Large intestine (tissue), 3 donors: ENCODE data around the gene CD47. TPM values are rescaled to one million over a fixed set of nuclear protein-coding genes. Genes with fewer than 3 reads are reported as not detected.

Source experiments
- DNase-seq, 2 donors: peaks; one replicate each; pipeline versions ENCODE4 v3.0.0 to v3.0.0-alpha.2; 2013
- H3K27ac ChIP-seq: one replicate; pipeline ENCODE4 v1.5.1; 2013; ENCODE audit warnings: low read length
- H3K27me3 ChIP-seq: 2 replicates; pipeline ENCODE4 v1.6.1; 2013; ENCODE audit warnings: low read length; ENCODE audit not compliant: control insufficient read depth, insufficient read depth
- H3K36me3 ChIP-seq: 2 replicates; pipeline ENCODE4 v1.6.1; 2013; ENCODE audit warnings: low read length; ENCODE audit not compliant: control insufficient read depth, insufficient read depth
- H3K4me1 ChIP-seq: one replicate; pipeline ENCODE4 v1.6.1; 2013; ENCODE audit warnings: low read length; ENCODE audit not compliant: control insufficient read depth, insufficient read depth
- H3K4me3 ChIP-seq: one replicate; pipeline ENCODE4 v1.5.1; 2013; ENCODE audit warnings: low read length
- H3K9me3 ChIP-seq: one replicate; pipeline ENCODE4 v1.6.1; 2013; ENCODE audit warnings: mild to moderate bottlenecking, low read depth, low read length, moderate library complexity; ENCODE audit not compliant: control insufficient read depth
- WGBS: methylation state at CpG from one replicate; pipeline ENCODE4 v1.1.5; 2013; ENCODE audit warnings: low lambda C conversion rate; ENCODE audit not compliant: insufficient coverage; 5-methylcytosine and 5-hydroxymethylcytosine counted together
- polyA plus RNA-seq: library from polyadenylated mRNA; unstranded; fragments of 120-200 nt; gene quantifications from one replicate; pipeline ENCODE4 v1.2.1, GENCODE V29; 2013

The CD47 gene
- polyA plus RNA-seq, 1 donor = 86.7 TPM

DNA sequence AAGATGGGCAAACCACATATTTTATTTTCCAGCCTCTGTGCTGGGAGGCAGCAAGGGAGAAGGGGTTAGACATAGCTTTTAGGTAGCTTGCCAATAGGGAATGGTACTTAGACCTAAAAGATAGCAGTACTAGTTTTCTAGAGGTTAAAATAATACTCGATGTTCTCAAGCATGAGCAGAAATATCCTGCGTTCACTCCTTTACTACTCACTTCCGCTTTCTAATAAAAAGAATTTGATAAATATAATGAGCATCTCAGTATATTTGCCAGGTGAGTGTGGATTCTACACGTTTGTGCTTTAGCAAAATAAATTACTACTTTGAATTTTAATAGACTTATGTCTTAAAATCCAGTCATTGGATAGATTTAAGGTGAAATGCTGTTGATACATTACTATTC, 39.4 kb upstream of the CD47 start:
- H3K27me3 ChIP-seq = no peaks in the 10 kb centered on the region
- no peaks in the 10 kb centered on the region for H3K36me3 ChIP-seq
- no peak overlapping the region for H3K27ac ChIP-seq
- no peak overlapping the region for H3K4me3 ChIP-seq
- 100% methylated on average over 3 of the region's 4 CpGs for WGBS
- no peak for DNase-seq
- H3K9me3 ChIP-seq = no peaks in the 10 kb centered on the region
- H3K4me1 ChIP-seq = no peaks in the 10 kb centered on the region

DNA sequence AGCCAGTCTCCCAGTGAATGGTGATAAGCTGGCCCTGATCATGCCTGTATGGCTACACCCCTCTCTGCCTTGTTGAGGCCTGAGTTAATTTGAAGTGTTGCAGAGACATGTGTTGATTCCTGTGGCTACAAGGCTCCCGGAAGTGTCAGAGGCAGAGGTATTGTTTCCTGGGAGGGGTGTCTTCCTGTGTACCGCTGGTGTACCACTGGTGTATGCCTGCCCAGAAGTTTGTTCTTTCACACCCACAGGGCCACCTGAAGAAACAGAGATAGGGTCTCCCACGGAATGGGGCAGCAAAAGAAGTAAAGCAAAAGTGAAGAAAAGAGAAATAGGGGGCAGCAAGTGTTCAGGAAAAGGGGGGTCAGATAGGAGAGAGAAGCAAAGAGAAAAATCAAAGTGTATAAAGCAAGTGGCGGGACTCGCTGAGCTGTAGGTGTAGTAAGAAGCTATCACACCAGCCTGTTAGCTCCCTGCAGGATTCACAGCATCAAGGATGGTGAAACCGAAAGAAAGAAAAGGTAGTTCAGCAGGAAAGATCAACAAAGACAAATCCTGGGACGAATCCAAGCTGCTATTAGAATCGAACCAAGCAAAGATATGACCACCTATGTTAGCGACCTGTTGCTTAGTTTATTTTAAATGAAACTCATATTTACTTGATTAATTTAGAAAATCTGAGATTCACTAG, 36.6 kb upstream of the CD47 start:
- 82% methylated on average over 6 of the region's 9 CpGs for WGBS
- Histone ChIP-seq H3K4me3 (no peak overlapping the region), H3K27me3 (no peaks in the 10 kb centered on the region), H3K4me1 (peaks cover 4% of the 10 kb centered on the region), H3K27ac (no peak overlapping the region), H3K9me3 (no peaks in the 10 kb centered on the region), H3K36me3 (no peaks in the 10 kb centered on the region)
- DNase-seq = no peak

DNA sequence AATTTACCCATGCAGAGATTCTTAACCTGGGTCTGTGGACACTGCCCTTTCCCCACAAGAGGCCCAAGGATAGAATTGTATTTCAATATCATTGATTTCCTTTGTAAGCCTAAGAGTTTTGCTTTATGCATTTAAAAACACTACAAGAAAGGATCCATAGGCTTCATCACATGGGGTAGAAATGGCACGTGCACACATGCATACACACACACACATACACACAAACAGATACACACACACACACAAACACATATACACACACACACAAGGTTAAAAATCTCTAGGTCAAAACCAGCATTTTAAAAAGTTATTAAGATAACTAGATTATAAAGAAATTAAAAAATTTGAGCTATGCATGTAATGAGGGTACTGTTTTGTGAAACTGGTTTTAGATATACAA, 35.5 kb upstream of the CD47 start:
- Histone ChIP-seq H3K4me3 (no peak overlapping the region), H3K36me3 (no peaks in the 10 kb centered on the region), H3K27me3 (no peaks in the 10 kb centered on the region), H3K4me1 (peaks cover 4% of the 10 kb centered on the region), H3K27ac (no peak overlapping the region), H3K9me3 (no peaks in the 10 kb centered on the region)
- DNase-seq = no peak
- no CpG with 5 or more reads among the region's 1 CpG for WGBS

DNA sequence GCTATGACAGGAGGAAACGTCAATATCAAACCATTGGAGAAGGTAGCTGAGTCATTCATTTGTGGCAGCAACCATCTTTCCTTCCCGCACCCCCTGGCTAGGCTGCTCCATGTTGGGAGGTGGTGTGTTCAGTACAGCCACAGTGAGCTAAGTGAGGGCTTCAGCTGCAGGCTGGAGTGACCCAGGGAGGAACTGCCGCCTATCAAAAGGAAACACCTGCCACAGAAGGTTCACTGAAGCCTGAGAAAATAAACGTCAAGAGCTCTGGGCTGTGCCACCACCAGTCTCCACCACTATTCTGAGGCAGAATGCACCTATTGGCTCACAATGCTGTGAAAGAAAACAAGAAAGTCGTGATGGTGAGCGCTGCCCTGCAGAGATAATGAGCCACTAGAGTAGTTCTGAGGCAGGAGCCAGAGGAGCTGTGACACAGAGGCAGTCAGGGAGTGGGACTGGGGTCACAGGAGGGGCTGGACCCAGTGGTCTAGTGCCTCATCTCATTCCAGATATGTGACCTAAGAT, 34.8 kb upstream of the CD47 start:
- no CpG with 5 or more reads among the region's 6 CpGs for WGBS

DNA sequence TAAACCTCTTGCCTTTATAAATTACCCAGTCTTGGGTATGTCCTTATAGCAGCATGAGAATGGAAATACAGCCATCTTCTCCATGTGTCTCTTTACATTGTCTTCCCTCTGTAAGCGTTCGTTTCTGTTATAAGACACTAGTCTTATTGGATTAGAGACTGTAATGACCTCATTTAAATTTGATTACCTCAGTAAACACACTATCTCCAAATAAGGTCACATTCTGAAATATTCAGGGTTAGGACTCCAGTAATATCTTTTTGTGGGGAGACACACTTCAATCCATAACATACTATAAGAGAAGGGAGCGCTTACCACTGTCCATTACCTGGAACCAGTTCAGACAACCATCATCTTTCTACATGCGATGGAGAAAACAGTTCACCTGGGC, 34.3 kb upstream of the CD47 start:
- Histone ChIP-seq H3K36me3 (no peaks in the 10 kb centered on the region), H3K27ac (no peak overlapping the region), H3K27me3 (no peaks in the 10 kb centered on the region), H3K4me1 (peaks cover 4% of the 10 kb centered on the region), H3K4me3 (no peak overlapping the region), H3K9me3 (no peaks in the 10 kb centered on the region)
- DNase-seq = no peak
- WGBS = no CpG with 5 or more reads among the region's 4 CpGs

More for the DNA sequence above, 34.8 kb upstream of the CD47 start:
- Histone ChIP-seq H3K4me3 (no peak overlapping the region), H3K9me3 (no peaks in the 10 kb centered on the region), H3K36me3 (no peaks in the 10 kb centered on the region), H3K4me1 (peaks cover 4% of the 10 kb centered on the region), H3K27me3 (no peaks in the 10 kb centered on the region), H3K27ac (no peak overlapping the region)
- DNase-seq = no peak

DNA sequence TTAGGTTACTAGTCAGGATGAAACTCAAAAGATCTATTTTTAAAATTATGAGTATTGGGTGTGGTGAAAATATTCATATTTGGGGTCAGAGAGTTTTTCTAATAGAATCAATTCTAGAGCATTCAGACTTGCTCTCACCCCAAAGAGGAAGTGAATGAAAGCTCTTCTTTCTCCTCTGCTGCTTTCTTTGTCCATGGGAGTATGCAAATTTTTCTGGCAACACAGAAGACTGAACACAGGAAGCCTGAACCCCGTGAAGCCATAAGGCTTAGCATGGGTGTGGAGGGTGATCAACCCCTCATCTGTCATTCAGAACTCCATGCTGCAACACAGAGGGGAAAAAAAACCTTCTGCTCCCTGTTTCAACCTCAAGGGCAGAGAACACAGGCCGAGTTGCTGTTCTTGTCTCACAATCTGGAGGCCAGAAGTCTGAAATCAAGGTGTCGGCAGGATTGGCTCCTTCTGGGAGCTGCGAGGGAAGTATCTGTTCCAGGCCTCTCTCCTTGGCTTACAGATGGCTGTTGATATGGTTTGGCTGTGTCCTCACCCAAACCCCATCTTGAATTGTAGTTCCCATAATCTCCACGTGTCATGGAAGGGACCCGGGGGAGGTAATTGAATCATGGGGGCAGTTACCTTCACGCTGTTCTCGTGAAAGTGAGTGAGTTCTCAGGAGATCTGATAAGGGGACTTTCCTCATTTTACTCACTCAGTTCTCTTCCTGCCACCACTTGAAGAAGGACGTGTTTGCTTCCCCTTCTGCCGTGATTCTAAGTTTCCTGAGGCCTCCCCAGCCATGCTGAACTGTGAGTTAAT, 33.7 kb upstream of the CD47 start:
- Histone ChIP-seq H3K9me3 (no peaks in the 10 kb centered on the region), H3K36me3 (no peaks in the 10 kb centered on the region), H3K27me3 (no peaks in the 10 kb centered on the region), H3K4me1 (peaks cover 4% of the 10 kb centered on the region), H3K27ac (no peak overlapping the region), H3K4me3 (no peak overlapping the region)
- peak in 1 of 2 donors; percentile 30 for DNase-seq
- WGBS = no CpG with 5 or more reads among the region's 10 CpGs

DNA sequence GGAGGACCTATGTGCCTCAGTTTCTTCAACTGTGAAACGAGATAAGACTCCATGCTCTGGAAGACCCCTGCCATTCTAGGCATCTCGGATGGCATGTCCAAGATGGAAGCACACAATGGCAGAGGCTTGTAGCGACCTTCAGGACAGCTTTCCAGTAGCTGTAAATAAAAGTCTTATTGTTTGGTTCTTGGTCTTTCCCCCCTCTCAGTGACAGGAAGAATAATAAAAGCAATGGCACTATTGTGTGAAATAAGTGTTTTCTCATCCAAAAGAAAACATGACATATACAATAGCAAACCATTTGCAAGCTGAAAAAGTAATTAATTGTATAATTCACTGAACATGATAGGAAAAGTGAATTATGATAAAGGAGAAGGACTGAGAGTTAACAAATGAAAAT, 32.5 kb upstream of the CD47 start:
- H3K36me3 ChIP-seq = no peaks in the 10 kb centered on the region
- no peaks in the 10 kb centered on the region for H3K9me3 ChIP-seq
- no peaks in the 10 kb centered on the region for H3K27me3 ChIP-seq
- no peak overlapping the region for H3K4me3 ChIP-seq
- H3K4me1 ChIP-seq = peaks cover 4% of the 10 kb centered on the region
- no peak for DNase-seq
- no peak overlapping the region for H3K27ac ChIP-seq
- WGBS = no CpG with 5 or more reads among the region's 3 CpGs

DNA sequence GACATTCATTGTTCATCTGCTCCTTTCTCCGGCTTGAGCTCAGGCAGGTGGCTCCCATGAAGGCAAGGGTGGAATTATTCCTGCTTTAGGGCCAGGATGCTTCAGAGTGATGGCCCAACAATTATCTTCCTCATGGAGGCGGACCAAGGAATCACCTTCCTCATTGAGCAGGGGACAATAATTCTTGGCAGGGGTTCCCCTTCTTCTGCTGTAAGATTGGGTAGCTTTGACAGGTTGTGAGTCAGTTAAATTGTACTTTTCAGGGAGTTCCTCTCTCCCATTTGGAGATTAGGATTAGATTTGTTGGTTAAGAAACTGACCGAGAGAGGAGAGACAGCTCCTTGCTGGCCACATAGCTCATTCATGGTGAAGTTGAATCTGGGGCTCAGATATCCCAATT, 31.4 kb upstream of the CD47 start:
- Histone ChIP-seq H3K27ac (no peak overlapping the region), H3K36me3 (no peaks in the 10 kb centered on the region), H3K4me1 (peaks cover 4% of the 10 kb centered on the region), H3K4me3 (no peak overlapping the region), H3K9me3 (no peaks in the 10 kb centered on the region), H3K27me3 (no peaks in the 10 kb centered on the region)
- WGBS = no CpG with 5 or more reads among the region's 3 CpGs
- DNase-seq = no peak

DNA sequence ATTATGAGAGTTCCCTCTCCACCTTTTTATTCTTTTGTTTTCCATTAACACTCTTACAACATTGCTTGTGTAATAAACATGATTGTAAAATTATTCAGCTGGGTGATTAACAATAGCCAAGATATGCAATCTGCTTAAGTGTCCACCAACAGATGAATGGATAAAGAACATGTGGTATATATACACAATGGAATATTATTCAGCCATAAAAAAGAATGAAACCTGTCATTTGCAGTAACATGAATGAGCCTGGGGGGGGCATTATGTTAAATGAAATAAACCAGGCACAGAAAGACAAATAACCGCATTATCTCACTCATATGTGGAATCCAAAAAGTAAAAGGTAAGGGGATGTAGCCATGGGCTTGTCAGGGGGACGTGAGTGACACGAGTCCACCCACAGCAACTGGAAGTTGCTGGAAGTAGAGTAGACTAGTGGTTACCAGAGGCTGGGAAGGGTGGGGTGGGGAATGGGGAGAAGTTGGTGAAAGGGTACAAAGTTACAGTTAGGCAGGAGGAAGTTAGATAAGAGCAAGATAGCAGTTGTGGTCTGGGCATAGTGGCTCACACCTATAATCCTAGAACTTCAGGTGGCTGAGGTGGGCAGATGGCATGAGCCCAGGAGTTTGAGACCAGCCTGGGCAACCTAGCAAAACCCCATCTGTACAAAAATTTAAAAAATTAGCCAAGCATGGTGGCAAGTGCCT, 28.7 kb upstream of the CD47 start:
- WGBS = 100% methylated on average over 1 of the region's 3 CpGs
- H3K27me3 ChIP-seq = no peaks in the 10 kb centered on the region
- H3K36me3 ChIP-seq = no peaks in the 10 kb centered on the region
- DNase-seq = no peak
- no peak overlapping the region for H3K27ac ChIP-seq
- H3K9me3 ChIP-seq = no peaks in the 10 kb centered on the region
- no peak overlapping the region for H3K4me3 ChIP-seq
- H3K4me1 ChIP-seq = peaks cover 2% of the 10 kb centered on the region

DNA sequence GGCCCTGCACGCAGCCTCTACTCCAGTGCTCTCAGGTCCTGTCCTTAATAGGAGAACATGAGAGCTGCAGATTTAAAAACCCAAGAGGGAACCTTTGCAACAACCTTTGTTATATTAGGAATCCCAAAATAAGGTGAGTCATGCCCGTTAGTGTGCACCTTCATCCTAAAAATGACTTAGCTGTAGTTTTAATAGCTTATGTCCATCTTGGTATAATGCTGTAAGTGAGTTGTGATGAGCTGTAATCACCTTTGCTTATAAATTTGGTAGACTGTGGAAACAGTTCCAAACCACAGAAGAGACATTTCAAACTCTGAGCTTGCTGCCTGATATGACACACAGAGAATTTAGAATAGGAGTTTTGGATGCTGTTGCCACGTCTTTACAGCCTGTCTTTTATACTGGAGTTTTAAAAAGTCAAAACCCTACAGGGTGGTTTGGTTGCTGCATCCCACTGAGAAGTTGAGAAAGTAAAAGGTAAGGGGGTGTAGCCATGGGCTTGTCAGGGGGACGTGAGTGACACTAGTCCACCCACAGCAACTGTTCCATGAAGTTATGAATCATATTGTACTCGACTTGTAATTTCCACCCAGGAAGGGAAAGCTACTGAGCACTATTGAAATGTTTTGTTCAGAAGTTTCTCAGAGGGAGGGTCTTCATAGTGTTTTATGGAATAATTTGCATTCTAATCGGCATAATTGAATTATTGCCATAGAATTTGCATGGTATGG, 27.4 kb upstream of the CD47 start:
- no peak for DNase-seq
- H3K4me3 ChIP-seq = no peak overlapping the region
- H3K27me3 ChIP-seq = no peaks in the 10 kb centered on the region
- H3K36me3 ChIP-seq = no peaks in the 10 kb centered on the region
- no peaks in the 10 kb centered on the region for H3K4me1 ChIP-seq
- no peak overlapping the region for H3K27ac ChIP-seq
- H3K9me3 ChIP-seq = no peaks in the 10 kb centered on the region
- WGBS = no CpG with 5 or more reads among the region's 6 CpGs
